Measurements from ENCODE around the gene MTHFD1L.

Gene MTHFD1L

DNA sequence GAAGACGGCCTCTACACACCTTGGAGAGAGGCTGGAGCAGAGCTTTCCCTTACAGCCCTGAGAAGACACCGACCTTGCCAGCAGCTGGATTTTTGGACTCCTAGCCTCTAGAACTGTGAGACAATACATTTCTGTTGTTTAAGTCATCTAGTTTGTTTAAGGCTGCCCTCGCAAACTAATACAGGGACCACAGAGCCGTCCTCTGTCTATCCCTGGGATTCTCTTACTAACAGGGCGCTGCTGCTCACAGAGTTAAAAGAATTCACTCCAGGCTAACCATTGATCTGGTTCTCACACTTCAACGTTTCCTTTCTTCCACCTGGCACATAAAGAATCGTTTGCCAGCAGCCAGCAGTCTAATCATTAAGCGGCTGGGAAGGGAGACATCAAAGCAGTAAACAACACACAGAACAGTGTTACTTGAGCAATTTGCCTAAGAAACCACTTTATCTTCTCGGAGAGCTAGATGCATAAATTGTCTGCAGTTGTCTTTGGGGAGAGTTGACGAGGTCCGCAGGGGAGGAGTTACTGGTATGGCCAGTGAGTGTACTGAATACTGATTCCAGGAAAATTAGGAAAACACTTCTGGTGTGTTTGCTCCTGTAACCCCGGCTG is 270.7 kb downstream of the MTHFD1L start:
- H3K4me3 ChIP-seq (replicated peaks; ENCODE audit: low read depth, low read length), result no peak overlapping the region
- DNase-seq (ENCODE audit: extremely low read depth, low read depth), result no peak
- TF ChIP-seq, protein P1, sequence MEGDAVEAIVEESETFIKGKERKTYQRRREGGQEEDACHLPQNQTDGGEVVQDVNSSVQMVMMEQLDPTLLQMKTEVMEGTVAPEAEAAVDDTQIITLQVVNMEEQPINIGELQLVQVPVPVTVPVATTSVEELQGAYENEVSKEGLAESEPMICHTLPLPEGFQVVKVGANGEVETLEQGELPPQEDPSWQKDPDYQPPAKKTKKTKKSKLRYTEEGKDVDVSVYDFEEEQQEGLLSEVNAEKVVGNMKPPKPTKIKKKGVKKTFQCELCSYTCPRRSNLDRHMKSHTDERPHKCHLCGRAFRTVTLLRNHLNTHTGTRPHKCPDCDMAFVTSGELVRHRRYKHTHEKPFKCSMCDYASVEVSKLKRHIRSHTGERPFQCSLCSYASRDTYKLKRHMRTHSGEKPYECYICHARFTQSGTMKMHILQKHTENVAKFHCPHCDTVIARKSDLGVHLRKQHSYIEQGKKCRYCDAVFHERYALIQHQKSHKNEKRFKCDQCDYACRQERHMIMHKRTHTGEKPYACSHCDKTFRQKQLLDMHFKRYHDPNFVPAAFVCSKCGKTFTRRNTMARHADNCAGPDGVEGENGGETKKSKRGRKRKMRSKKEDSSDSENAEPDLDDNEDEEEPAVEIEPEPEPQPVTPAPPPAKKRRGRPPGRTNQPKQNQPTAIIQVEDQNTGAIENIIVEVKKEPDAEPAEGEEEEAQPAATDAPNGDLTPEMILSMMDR (IDR thresholded peaks at IDR 0.05; ENCODE audit: low read depth, low read length, missing control alignments), result no peak

- no peak overlapping the region for H3K4me3 ChIP-seq (replicated peaks; ENCODE audit: low read depth, low read length)
- TF ChIP-seq, protein P1 (IDR thresholded peaks at IDR 0.05; ENCODE audit: low read depth, low read length, missing control alignments), result no peak
- DNase-seq (ENCODE audit: extremely low read depth, low read depth), result no peak
These were observed 272.0 kb downstream of the MTHFD1L start for GRCh38 chr6:151137542-151137941.

DNA sequence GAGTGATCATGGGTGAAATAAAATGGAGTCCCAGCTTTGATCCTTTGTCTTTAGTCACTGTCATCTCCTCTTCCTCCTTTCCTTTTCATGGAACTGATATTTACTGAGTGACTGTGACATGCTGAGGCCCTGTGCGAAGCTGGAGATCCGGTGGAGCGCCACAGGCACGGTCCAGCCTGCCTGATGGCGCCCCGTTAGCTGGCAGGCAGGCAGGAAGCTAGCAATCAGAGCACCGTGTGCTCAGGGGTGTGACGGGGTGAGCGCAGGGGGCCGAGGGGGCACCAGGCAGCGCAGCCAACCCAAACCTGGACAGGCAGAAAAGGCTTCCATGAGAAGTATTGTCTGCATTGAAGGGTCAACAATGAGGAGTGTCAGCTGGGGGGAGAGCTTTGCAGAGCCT is 274.0 kb downstream of the MTHFD1L start:
- H3K4me3 ChIP-seq (replicated peaks; ENCODE audit: low read depth, low read length), result no peak overlapping the region
- DNase-seq (ENCODE audit: extremely low read depth, low read depth), result no peak
- TF ChIP-seq, protein P1 (IDR thresholded peaks at IDR 0.05; ENCODE audit: low read depth, low read length, missing control alignments), result no peak

DNA sequence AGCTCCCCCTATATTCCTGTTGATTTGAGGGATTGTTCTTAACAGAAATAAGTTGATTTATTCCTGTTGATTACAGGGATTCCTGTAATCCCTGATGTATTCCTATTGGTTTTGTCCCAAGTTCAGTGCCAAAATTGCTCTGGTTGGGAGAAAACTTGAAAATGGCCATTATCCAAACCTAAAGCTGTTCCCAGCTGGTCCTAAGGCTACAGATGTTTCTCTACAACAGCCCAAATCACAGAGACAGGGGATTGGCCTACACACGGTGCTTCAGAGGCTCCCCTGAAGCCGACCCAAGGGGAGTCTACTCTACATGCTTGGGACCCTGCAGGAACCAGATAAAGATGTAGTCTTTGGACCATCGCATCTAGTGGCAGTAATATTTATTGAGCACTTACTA is 275.3 kb downstream of the MTHFD1L start:
- DNase-seq (ENCODE audit: extremely low read depth, low read depth), result no peak
- H3K4me3 ChIP-seq (replicated peaks; ENCODE audit: low read depth, low read length), result no peak overlapping the region
- TF ChIP-seq, protein P1 (IDR thresholded peaks at IDR 0.05; ENCODE audit: low read depth, low read length, missing control alignments), result no peak

- TF ChIP-seq, protein P1 (IDR thresholded peaks at IDR 0.05; ENCODE audit: low read depth, low read length, missing control alignments), result no peak
- no peak for DNase-seq (ENCODE audit: extremely low read depth, low read depth)
- no peak overlapping the region for H3K4me3 ChIP-seq (replicated peaks; ENCODE audit: low read depth, low read length)
These were observed 276.2 kb downstream of the MTHFD1L start for GRCh38 chr6:151141685-151142084.

DNA sequence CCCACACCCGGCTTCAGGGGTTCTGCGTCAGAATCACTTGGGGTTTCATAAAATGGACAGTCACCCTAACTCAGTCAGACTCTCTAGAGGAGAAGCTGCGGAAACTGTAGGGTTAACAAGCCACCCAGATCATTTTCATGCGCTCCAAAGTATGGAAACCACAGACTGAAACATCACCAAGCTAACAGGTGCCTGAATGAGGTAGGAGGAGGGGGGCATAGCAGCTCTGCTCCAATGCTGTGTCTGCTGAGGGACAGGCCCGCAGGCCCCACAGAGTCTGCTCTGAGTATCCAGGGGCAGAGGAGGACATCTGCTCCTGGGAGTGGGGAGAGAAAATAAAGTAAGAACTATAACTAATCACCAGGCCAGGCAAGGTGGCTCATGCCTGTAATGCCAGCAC is 277.2 kb downstream of the MTHFD1L start:
- TF ChIP-seq, protein P1 (IDR thresholded peaks at IDR 0.05; ENCODE audit: low read depth, low read length, missing control alignments), result no peak
- no peak for DNase-seq (ENCODE audit: extremely low read depth, low read depth)

GRCh38 chr6:151143337-151143736 is 277.8 kb downstream of the MTHFD1L start:
- TF ChIP-seq, protein P1 (IDR thresholded peaks at IDR 0.05; ENCODE audit: low read depth, low read length, missing control alignments), result no peak
- H3K4me3 ChIP-seq (replicated peaks; ENCODE audit: low read depth, low read length), result no peak overlapping the region
- DNase-seq (ENCODE audit: extremely low read depth, low read depth), result no peak

More for the DNA sequence above, 277.2 kb downstream of the MTHFD1L start:
- H3K4me3 ChIP-seq (replicated peaks; ENCODE audit: low read depth, low read length), result no peak overlapping the region
